Ovary (tissue), 3 donors: Measurements from ENCODE around the gene TRIP6.

Experiments
- CTCF ChIP-seq, 3 donors: fragments of 450-650 bp in 2 of 3; fragments of 200-600 bp in 1 of 3; IDR thresholded peaks; one replicate each; pipeline versions ENCODE4 v1.5.1 to v1.8.0; 2016 to 2022; ENCODE audit warnings: antibody characterized with exemption in 3 of 3, mild to moderate bottlenecking in 1 of 3
- EP300 ChIP-seq: sonication (generic); formaldehyde crosslinking; IDR thresholded peaks from one replicate; pipeline ENCODE4 v1.6.1; 2017; ENCODE audit warnings: antibody characterized with exemption
- POLR2A ChIP-seq: fragments of 450-650 bp; IDR thresholded peaks from one replicate; pipeline ENCODE4 v1.6.1; 2017; ENCODE audit warnings: antibody characterized with exemption, mild to moderate bottlenecking, moderate library complexity
- donor health status: DM: no; HTN: no; CAD: no.

- TF ChIP-seq CTCF (IDR thresholded peaks at IDR 0.05) (no peak), EP300 (no peak), POLR2A (no peak)
Measured at GRCh38 chr7:100901921-100902332, 34.7 kb downstream of the TRIP6 start.
